ENCODE measurements around the gene CBX7.

DNA sequence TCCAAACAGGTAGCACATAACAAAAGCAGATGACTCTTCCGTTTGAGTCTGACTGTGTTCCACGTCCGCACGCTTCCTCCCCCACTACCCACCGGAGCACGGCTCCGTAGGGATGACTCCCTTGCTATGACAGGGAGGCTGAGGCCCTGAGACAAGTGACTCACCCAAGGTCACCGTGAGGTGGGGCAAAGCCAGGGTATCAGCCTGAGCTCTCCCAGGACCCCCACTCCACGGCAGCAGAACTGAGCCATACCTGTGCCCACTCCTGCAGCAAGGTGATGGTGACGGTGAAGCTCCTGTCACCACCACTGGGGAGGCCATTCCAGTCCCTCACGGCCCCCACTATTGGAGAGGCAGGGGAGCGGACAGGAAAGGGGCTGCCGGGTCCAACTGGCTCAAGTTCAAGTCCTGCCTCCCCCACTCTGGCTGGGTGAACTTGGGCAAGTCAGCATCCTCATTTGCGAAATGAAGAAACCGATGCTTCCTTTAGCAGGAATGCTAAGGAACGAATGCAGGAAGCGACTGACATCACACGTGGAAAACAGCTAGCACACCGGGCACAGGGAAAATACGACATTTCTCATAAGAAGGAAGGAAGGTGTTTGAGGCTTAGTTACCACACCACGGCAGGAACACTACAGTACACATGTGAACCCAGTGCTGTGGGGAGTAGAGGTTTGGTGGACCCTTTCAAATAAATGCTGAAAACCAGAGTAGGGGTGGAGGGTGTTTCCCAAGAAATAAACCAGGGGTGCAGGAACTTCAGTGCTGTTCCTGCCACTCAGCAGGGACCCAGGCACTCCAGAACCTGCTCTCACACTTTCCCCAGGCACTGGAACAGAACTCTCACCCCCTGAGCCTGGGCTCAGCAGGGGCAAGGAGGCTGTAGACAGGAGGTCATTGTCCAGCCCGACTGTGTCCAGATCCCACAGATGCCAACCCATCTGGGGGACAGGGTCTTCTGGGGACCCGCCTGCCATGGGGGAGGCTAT lies 32.4 kb upstream of the CBX7 start:
- TF ChIP-seq POLR2AphosphoS5 (IDR thresholded peaks at IDR 0.05; ENCODE audit: low read depth, low read length) (no peak), KDM4A (IDR thresholded peaks at IDR 0.05; ENCODE audit: low read depth, low read length, severe bottlenecking) (no peak), RBBP5 (IDR thresholded peaks at IDR 0.05; ENCODE audit: borderline replicate concordance, low read depth, low read length) (no peak), NRF1 (IDR thresholded peaks at IDR 0.05; ENCODE audit: low read depth, low read length) (no peak), EP300 (IDR thresholded peaks at IDR 0.05; ENCODE audit: borderline replicate concordance in 1 of 2, low read depth in 2 of 2, low read length in 2 of 2) (no peak), YY1 (IDR thresholded peaks at IDR 0.05; ENCODE audit: low read depth, low read length) (no peak), SRF (IDR thresholded peaks at IDR 0.05; ENCODE audit: low read depth, low read length) (no peak), POLR2A (IDR thresholded peaks at IDR 0.05; ENCODE audit: control extremely low read depth in 1 of 2, low read depth in 2 of 2, low read length in 2 of 2) (no peak), EZH2 (IDR thresholded peaks at IDR 0.05; ENCODE audit: low read depth, low read length, severe bottlenecking) (no peak), SP1 (IDR thresholded peaks at IDR 0.05; ENCODE audit: low read depth, low read length) (no peak), SIX5 (IDR thresholded peaks at IDR 0.05; ENCODE audit: low read depth, low read length) (no peak)
- TF ChIP-seq, protein P1, sequence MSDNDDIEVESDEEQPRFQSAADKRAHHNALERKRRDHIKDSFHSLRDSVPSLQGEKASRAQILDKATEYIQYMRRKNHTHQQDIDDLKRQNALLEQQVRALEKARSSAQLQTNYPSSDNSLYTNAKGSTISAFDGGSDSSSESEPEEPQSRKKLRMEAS (IDR thresholded peaks at IDR 0.05), result no peak
- TF ChIP-seq, protein P2, sequence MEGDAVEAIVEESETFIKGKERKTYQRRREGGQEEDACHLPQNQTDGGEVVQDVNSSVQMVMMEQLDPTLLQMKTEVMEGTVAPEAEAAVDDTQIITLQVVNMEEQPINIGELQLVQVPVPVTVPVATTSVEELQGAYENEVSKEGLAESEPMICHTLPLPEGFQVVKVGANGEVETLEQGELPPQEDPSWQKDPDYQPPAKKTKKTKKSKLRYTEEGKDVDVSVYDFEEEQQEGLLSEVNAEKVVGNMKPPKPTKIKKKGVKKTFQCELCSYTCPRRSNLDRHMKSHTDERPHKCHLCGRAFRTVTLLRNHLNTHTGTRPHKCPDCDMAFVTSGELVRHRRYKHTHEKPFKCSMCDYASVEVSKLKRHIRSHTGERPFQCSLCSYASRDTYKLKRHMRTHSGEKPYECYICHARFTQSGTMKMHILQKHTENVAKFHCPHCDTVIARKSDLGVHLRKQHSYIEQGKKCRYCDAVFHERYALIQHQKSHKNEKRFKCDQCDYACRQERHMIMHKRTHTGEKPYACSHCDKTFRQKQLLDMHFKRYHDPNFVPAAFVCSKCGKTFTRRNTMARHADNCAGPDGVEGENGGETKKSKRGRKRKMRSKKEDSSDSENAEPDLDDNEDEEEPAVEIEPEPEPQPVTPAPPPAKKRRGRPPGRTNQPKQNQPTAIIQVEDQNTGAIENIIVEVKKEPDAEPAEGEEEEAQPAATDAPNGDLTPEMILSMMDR (IDR thresholded peaks at IDR 0.05; ENCODE audit: control extremely low read depth in 1 of 3, insufficient read depth in 1 of 3, low read depth in 1 of 3, low read length in 3 of 3), result no peak
